DOHH2 (cell line): ENCODE data around the gene GIPC1.

Source experiments
- H3F3A ChIP-seq: fragments of 200-600 bp; sonication (generic), shearing (Covaris generic); 2 replicates; pipeline ENCODE4 v1.6.0; 2016; ENCODE audit warnings: antibody characterized with exemption, mild to moderate bottlenecking; ENCODE audit not compliant: control insufficient read depth, insufficient read depth
- H3K27ac ChIP-seq: fragments of 200-600 bp; sonication (generic); 2 replicates; pipeline ENCODE4 v1.5.1; 2014; ENCODE audit warnings: low read depth, mild to moderate bottlenecking, low read length, moderate library complexity
- H3K27me3 ChIP-seq: fragments of 200-600 bp; sonication (generic); 2 replicates; pipeline ENCODE4 v1.6.1; 2014; ENCODE audit warnings: mild to moderate bottlenecking, low read length, mixed read lengths; ENCODE audit not compliant: control insufficient read depth
- H3K36me3 ChIP-seq: fragments of 200-600 bp; sonication (generic); 2 replicates; pipeline ENCODE4 v1.6.1; 2014; ENCODE audit warnings: mild to moderate bottlenecking, low read length, moderate library complexity, mixed read lengths; ENCODE audit not compliant: control insufficient read depth
- H3K4me1 ChIP-seq: fragments of 200-600 bp; sonication (generic); 2 replicates; pipeline ENCODE4 v1.6.1; 2014; ENCODE audit warnings: mild to moderate bottlenecking, low read length, mixed read lengths; ENCODE audit not compliant: control insufficient read depth
- H3K4me2 ChIP-seq: fragments of 200-600 bp; sonication (generic); 2 replicates; pipeline ENCODE4 v1.6.0; 2014; ENCODE audit warnings: mild to moderate bottlenecking, low read length, moderate library complexity
- H3K4me3 ChIP-seq: fragments of 200-600 bp; sonication (generic); 2 replicates; pipeline ENCODE4 v1.5.1; 2014; ENCODE audit warnings: mild to moderate bottlenecking, low read length, mixed read lengths
- H3K79me2 ChIP-seq: fragments of 200-600 bp; sonication (generic); 2 replicates; pipeline ENCODE4 v1.6.1; 2014; ENCODE audit warnings: mild to moderate bottlenecking, low read length, mixed read lengths; ENCODE audit not compliant: control insufficient read depth
- H3K9me2 ChIP-seq: fragments of 200-600 bp; sonication (generic); replicated peaks from 2 replicates; pipeline ENCODE4 v1.6.1; 2014; ENCODE audit warnings: mild to moderate bottlenecking, low read length, mixed read lengths; ENCODE audit not compliant: control insufficient read depth
- H3K9me3 ChIP-seq: fragments of 200-600 bp; sonication (generic); 2 replicates; pipeline ENCODE4 v1.6.1; 2014; ENCODE audit warnings: antibody characterized with exemption, low read length, mixed read lengths; ENCODE audit not compliant: control insufficient read depth, insufficient read depth
- H4K20me1 ChIP-seq: fragments of 200-600 bp; sonication (generic); 2 replicates; pipeline ENCODE4 v1.6.0; 2014; ENCODE audit warnings: low read depth, mild to moderate bottlenecking, antibody characterized with exemption, low read length, moderate library complexity; ENCODE audit not compliant: control insufficient read depth, insufficient read depth
- EZH2phosphoT487 ChIP-seq: fragments of 200-600 bp; sonication (generic); IDR thresholded peaks from 2 replicates; pipeline ENCODE4 v1.6.1; 2017; ENCODE audit warnings: borderline replicate concordance, mild to moderate bottlenecking, antibody characterized with exemption, low read length, moderate library complexity, mixed read lengths
- TF ChIP-seq, protein P1 (sequence below): fragments of 200-600 bp; sonication (generic); IDR thresholded peaks from one replicate; pipeline ENCODE4 v1.5.1; 2014; ENCODE audit warnings: antibody characterized with exemption, mild to moderate bottlenecking, low read depth, low read length; ENCODE audit not compliant: poor library complexity, severe bottlenecking

GIPC1 gene

GRCh38 chr19:14441041-14441938, 54.6 kb downstream of the GIPC1 start:
- Histone ChIP-seq H3K79me2 (peaks cover 59% of the 10 kb centered on the region), H3K4me2 (no peak overlapping the region; the same call in 1 of the 2 replicates), H4K20me1 (no peaks in the 10 kb centered on the region), H3K36me3 (peaks cover 60% of the 10 kb centered on the region), H3F3A (peaks cover 5% of the 10 kb centered on the region; the same call in 1 of the 2 replicates), H3K27me3 (no peaks in the 10 kb centered on the region), H3K4me1 (peaks cover 37% of the 10 kb centered on the region), H3K9me3 (no peaks in the 10 kb centered on the region), H3K9me2 (no peaks in the 10 kb centered on the region), H3K27ac (no peak overlapping the region), H3K4me3 (no peak overlapping the region)
- no peak for TF ChIP-seq EZH2phosphoT487
- TF ChIP-seq, protein P1, sequence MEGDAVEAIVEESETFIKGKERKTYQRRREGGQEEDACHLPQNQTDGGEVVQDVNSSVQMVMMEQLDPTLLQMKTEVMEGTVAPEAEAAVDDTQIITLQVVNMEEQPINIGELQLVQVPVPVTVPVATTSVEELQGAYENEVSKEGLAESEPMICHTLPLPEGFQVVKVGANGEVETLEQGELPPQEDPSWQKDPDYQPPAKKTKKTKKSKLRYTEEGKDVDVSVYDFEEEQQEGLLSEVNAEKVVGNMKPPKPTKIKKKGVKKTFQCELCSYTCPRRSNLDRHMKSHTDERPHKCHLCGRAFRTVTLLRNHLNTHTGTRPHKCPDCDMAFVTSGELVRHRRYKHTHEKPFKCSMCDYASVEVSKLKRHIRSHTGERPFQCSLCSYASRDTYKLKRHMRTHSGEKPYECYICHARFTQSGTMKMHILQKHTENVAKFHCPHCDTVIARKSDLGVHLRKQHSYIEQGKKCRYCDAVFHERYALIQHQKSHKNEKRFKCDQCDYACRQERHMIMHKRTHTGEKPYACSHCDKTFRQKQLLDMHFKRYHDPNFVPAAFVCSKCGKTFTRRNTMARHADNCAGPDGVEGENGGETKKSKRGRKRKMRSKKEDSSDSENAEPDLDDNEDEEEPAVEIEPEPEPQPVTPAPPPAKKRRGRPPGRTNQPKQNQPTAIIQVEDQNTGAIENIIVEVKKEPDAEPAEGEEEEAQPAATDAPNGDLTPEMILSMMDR: no peak

DNA sequence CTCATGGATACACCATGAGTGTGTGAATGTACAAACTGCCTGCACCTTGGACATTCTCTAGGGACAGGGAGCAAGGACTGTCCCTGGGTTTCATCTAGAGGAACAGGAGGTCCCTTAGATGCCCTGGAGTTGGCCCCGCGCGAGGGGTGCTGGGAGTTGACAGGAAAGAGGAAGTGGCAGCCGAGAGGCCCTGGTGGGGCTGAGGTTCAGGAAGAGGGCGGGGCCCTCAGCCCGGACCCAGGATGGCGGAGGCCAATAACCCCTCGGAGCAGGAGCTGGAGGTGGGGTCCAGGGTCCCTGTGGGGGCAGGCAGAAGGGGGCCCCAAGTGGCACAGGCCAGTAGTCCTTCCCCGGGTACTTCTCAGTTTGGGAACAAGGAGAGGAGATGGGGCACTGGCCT, 55.9 kb downstream of the GIPC1 start:
- Histone ChIP-seq H3K27ac (peak overlapping the region; percentile 37), H3K79me2 (peaks cover 71% of the 10 kb centered on the region), H4K20me1 (no peaks in the 10 kb centered on the region), H3K4me3 (peak overlapping the region; percentile 67), H3K4me2 (peak overlapping the region; percentile 73), H3K9me3 (no peaks in the 10 kb centered on the region), H3K27me3 (no peaks in the 10 kb centered on the region), H3F3A (peaks cover 10% of the 10 kb centered on the region; the same call in 1 of the 2 replicates), H3K36me3 (peaks cover 57% of the 10 kb centered on the region), H3K4me1 (peaks cover 47% of the 10 kb centered on the region), H3K9me2 (no peaks in the 10 kb centered on the region)
- TF ChIP-seq, protein P1: no peak
- no peak for TF ChIP-seq EZH2phosphoT487

GRCh38 chr19:14439014-14439413, 56.9 kb downstream of the GIPC1 start:
- peaks cover 56% of the 10 kb centered on the region for H3K36me3 ChIP-seq
- no peaks in the 10 kb centered on the region for H3K27me3 ChIP-seq
- TF ChIP-seq, protein P1: no peak
- H3K9me3 ChIP-seq: no peaks in the 10 kb centered on the region
- H3K4me1 ChIP-seq: peaks cover 58% of the 10 kb centered on the region
- H3K9me2 ChIP-seq: no peaks in the 10 kb centered on the region
- H3K4me2 ChIP-seq: peak overlapping the region; percentile 73
- peaks cover 8% of the 10 kb centered on the region for H4K20me1 ChIP-seq
- H3K27ac ChIP-seq: peak overlapping the region; percentile 32
- H3K79me2 ChIP-seq: peaks cover 82% of the 10 kb centered on the region
- H3F3A ChIP-seq: peaks cover 12% of the 10 kb centered on the region; the same call in 1 of the 2 replicates
- peak overlapping the region; percentile 30 for H3K4me3 ChIP-seq
